K562 (cell line): Measurements from ENCODE around the gene CENPC. TPM values are rescaled to one million over a fixed set of nuclear protein-coding genes. Genes with fewer than 3 reads are reported as not detected.

Experiments used
- ATAC-seq: fragments of 200-7000 bp; cut with Tn5 transposase; 3 replicates; pipeline ENCODE4 v1.9.1; 2020; ENCODE audit warnings: moderate library complexity
- BruUV-seq: library from RNA; stranded (reverse); fragments of 400-500 nt; replicated peaks from 2 replicates; lab custom pipeline; 2021; lab: Mats Ljungman, UMichigan
- CTCF ChIA-PET: fragments of 300-600 bp; formaldehyde crosslinking; extraction: SDS; loops from one replicate; lab custom pipeline; 2021; ENCODE audit warnings: low intra/inter-chr PET ratio; lab: Yijun Ruan, JAX
- POLR2A ChIA-PET: fragments of 300-600, 350-650 bp; sonication (Branson Sonifier 250); formaldehyde crosslinking; extraction: SDS; loops from one replicate; lab custom pipeline; 2021; ENCODE audit warnings: antibody characterized with exemption, inconsistent platforms; lab: Yijun Ruan, JAX
- DNase-seq, 4 experiments: peaks; one replicate each; pipeline versions ENCODE4 v3.0.0 to v3.0.0-alpha.2; 2011 to 2018; ENCODE audit warnings: low spot score in 3 of 4, mixed read lengths in 3 of 4; ENCODE audit errors: extremely low read depth in 1 of 4
- FAIRE-seq: peaks from 2 replicates; lab custom pipeline; 2011; peaks lifted over from hg19 to GRCh38; lab: Jason Lieb, UNC
- H2AFZ ChIP-seq: 2 replicates; pipeline ENCODE4 v1.6.0; 2011; ENCODE audit warnings: low read depth, low read length, control low read depth, inconsistent platforms
- H3K27ac ChIP-seq: fragments of 200-600 bp; 3 replicates; pipeline ENCODE4 v1.8.0; 2011; ENCODE audit warnings: low read depth, mild to moderate bottlenecking, control low read depth, inconsistent platforms, low read length, moderate library complexity, mixed read lengths; ENCODE audit errors: extremely low read depth
- H3K27me3 ChIP-seq, 2 experiments: fragments of 300-600 bp in 1 of 2; 2 replicates in 1 of 2; 3 replicates in 1 of 2; pipeline versions ENCODE4 v1.6.0 to v1.8.0; 2011; ENCODE audit warnings: inconsistent platforms in 2 of 2, low read length in 2 of 2, mild to moderate bottlenecking in 1 of 2, mixed read lengths in 1 of 2, moderate library complexity in 1 of 2; ENCODE audit not compliant: control insufficient read depth in 2 of 2, insufficient read depth in 2 of 2
- H3K36me3 ChIP-seq: fragments of 300-600 bp; 3 replicates; pipeline ENCODE4 v1.8.0; 2011; ENCODE audit warnings: mild to moderate bottlenecking, low read length, inconsistent platforms; ENCODE audit not compliant: control insufficient read depth, insufficient read depth
- H3K4me1 ChIP-seq, 2 experiments: fragments of 200-600 bp in 1 of 2; replicated peaks in 1 of 2; 2 replicates in 1 of 2; 3 replicates in 1 of 2; pipeline versions ENCODE4 v1.5.1 to v1.8.0; 2011; ENCODE audit warnings: inconsistent platforms in 2 of 2, low read length in 2 of 2, mild to moderate bottlenecking in 1 of 2, mixed read lengths in 1 of 2, moderate library complexity in 1 of 2; ENCODE audit not compliant: control insufficient read depth in 2 of 2, insufficient read depth in 2 of 2
- H3K4me2 ChIP-seq: 2 replicates; pipeline ENCODE4 v1.6.1; 2011; ENCODE audit warnings: low read length, control low read depth, inconsistent platforms, mixed read lengths; ENCODE audit not compliant: insufficient read depth
- H3K4me3 ChIP-seq: fragments of 200-600 bp; sonication (generic), shearing (Covaris generic); 2 replicates; pipeline ENCODE4 v1.5.1; 2016; ENCODE audit warnings: control low read depth, inconsistent platforms
- H3K79me2 ChIP-seq: fragments of 200-600 bp; 3 replicates; pipeline ENCODE4 v1.8.0; 2011; ENCODE audit warnings: low read length, inconsistent platforms; ENCODE audit not compliant: control insufficient read depth, insufficient read depth
- H3K9ac ChIP-seq, 2 experiments: 2 replicates each; pipeline versions ENCODE4 v1.6.0 to v1.6.1; 2011; ENCODE audit warnings: low read depth in 2 of 2, low read length in 2 of 2, control low read depth in 1 of 2, inconsistent platforms in 1 of 2, mild to moderate bottlenecking in 1 of 2, mixed read lengths in 1 of 2; ENCODE audit not compliant: insufficient read depth in 1 of 2
- H3K9me1 ChIP-seq: one replicate; pipeline ENCODE4 v1.6.0; 2011; ENCODE audit warnings: inconsistent platforms, mild to moderate bottlenecking, low read length, moderate library complexity; ENCODE audit not compliant: control insufficient read depth, insufficient read depth
- H3K9me3 ChIP-seq: replicated peaks from 2 replicates; pipeline ENCODE4 v1.5.1; 2011; ENCODE audit warnings: low read depth, low read length, inconsistent platforms; ENCODE audit not compliant: control insufficient read depth, insufficient read depth
- H4K20me1 ChIP-seq: replicated peaks from 2 replicates; pipeline ENCODE4 v1.6.1; 2011; ENCODE audit warnings: low read length, inconsistent platforms, mixed read lengths; ENCODE audit not compliant: control insufficient read depth, insufficient read depth
- ARID1B ChIP-seq: fragments of 450-650 bp; IDR thresholded peaks from 2 replicates; pipeline ENCODE4 v1.6.1; 2016; ENCODE audit warnings: antibody characterized with exemption, mild to moderate bottlenecking, inconsistent platforms
- ATF3 ChIP-seq, 2 experiments: fragments of 450-650 bp in 1 of 2; sonication (generic) in 1 of 2; formaldehyde crosslinking in 1 of 2; IDR thresholded peaks in 1 of 2; conservative IDR thresholded peaks in 1 of 2; 2 replicates each; pipeline versions ENCODE4 v1.6.1 to v1.8.1; 2016 to 2023; ENCODE audit warnings: mild to moderate bottlenecking in 2 of 2, moderate library complexity in 2 of 2, inconsistent platforms in 1 of 2, missing genetic modification reagents in 1 of 2
- BRF2 ChIP-seq: IDR thresholded peaks from 3 replicates; pipeline ENCODE4 v1.6.1; 2011; ENCODE audit warnings: borderline replicate concordance, mild to moderate bottlenecking; ENCODE audit not compliant: insufficient read length, insufficient read depth
- CEBPB ChIP-seq: fragments of 450-650 bp; IDR thresholded peaks from 2 replicates; pipeline ENCODE4 v1.6.1; 2016; ENCODE audit warnings: missing genetic modification characterization, missing compliant biosample characterization
- CHCHD3 ChIP-seq: fragments of 250-450 bp; sonication (Bioruptor Pico); IDR thresholded peaks from 2 replicates; pipeline ENCODE4 v2.1.2; 2022; ENCODE audit warnings: mild to moderate bottlenecking
- CSDE1 ChIP-seq, 2 experiments: fragments of 450-650 bp; IDR thresholded peaks; 2 replicates each; pipeline ENCODE4 v1.6.1; 2016; ENCODE audit warnings: mild to moderate bottlenecking in 1 of 2
- FOXP4 ChIP-seq: sonication (generic); formaldehyde crosslinking; IDR thresholded peaks from 2 replicates; pipeline ENCODE4 v1.8.0; 2022; ENCODE audit warnings: mild to moderate bottlenecking, missing genetic modification reagents, borderline replicate concordance
- HLTF ChIP-seq: fragments of 450-650 bp; IDR thresholded peaks from 2 replicates; pipeline ENCODE4 v1.6.1; 2016
- NFRKB ChIP-seq: fragments of 450-650 bp; IDR thresholded peaks from 2 replicates; pipeline ENCODE4 v1.6.1; 2016; ENCODE audit warnings: low read depth
- RAD51 ChIP-seq: fragments of 450-650 bp; IDR thresholded peaks from 2 replicates; pipeline ENCODE4 v1.7.1; 2016; ENCODE audit warnings: low read depth, mild to moderate bottlenecking, borderline replicate concordance
- SMAD3 ChIP-seq: fragments of 450-650 bp; formaldehyde crosslinking; conservative IDR thresholded peaks from 2 replicates; pipeline ENCODE4 v1.4.0; 2020; ENCODE audit warnings: mild to moderate bottlenecking
- SOX6 ChIP-seq: fragments of 450-650 bp; IDR thresholded peaks from 2 replicates; pipeline ENCODE4 v1.6.1; 2014; ENCODE audit warnings: mild to moderate bottlenecking
- TARDBP ChIP-seq: fragments of 450-650 bp; IDR thresholded peaks from 2 replicates; pipeline ENCODE4 v1.6.1; 2016
- TRIM24 ChIP-seq, 2 experiments: fragments of 450-650 bp; IDR thresholded peaks; 2 replicates each; pipeline ENCODE4 v1.6.1; 2016
- USF2 ChIP-seq: sonication (generic); formaldehyde crosslinking; IDR thresholded peaks from 2 replicates; pipeline ENCODE4 v1.5.0; 2020; ENCODE audit warnings: missing genetic modification reagents
- ZBTB49 ChIP-seq: sonication (generic); formaldehyde crosslinking; IDR thresholded peaks from 2 replicates; pipeline ENCODE4 v1.8.0; 2022; ENCODE audit warnings: missing genetic modification reagents, mild to moderate bottlenecking, borderline replicate concordance
- ZNF780A ChIP-seq: fragments of 250-450 bp; sonication (Bioruptor Pico); IDR thresholded peaks from 2 replicates; pipeline ENCODE4 v1.5.0; 2021; ENCODE audit warnings: mild to moderate bottlenecking
- WGBS: fragments of 100-300 bp; shearing (Covaris generic); methylation state at CpG from one replicate; pipeline ENCODE4 v1.1.6; 2016; ENCODE audit warnings: low coverage, mixed read lengths; ENCODE audit not compliant: insufficient coverage; ENCODE audit errors: missing lambda C conversion rate; 5-methylcytosine and 5-hydroxymethylcytosine counted together
- in situ Hi-C: fragments of 300-500 bp; cut with MboI; formaldehyde crosslinking; loops from 4 replicates; pipeline ENCODE4 v1.15.0; 2018; ENCODE audit warnings: inconsistent platforms, mixed read lengths
- intact Hi-C: fragments of 100-400 bp; cut with micrococcal nuclease; formaldehyde crosslinking; loops from 2 replicates; pipeline ENCODE4 v1.14.2; 2022
- polyA plus RNA-seq, 8 experiments: library from polyadenylated mRNA; depleted of rRNA in 4 of 8; stranded (reverse) in 5 of 8; unstranded in 3 of 8; fragments of >200 nt; fragmentation: Nextera tagmentation in 2 of 8; fragmentation: Illumina TruSeq in 1 of 8; extraction: Ambion mirVana in 2 of 8; extraction: Trizol in 1 of 8; gene quantifications; 2 replicates each; pipeline versions ENCODE4 v1.2.1 to v1.2.3, GENCODE V29; 2011 to 2014; ENCODE audit warnings: inconsistent platforms in 1 of 8, missing spikeins in 1 of 8
- total RNA-seq, 7 experiments: library from RNA; depleted of rRNA in 6 of 7; stranded (reverse); fragments of >200 nt in 6 of 7; fragmentation: Illumina TruSeq in 2 of 7; extraction: Trizol in 2 of 7; gene quantifications; 2 replicates each; pipeline versions ENCODE4 v1.2.1 to v1.2.3, GENCODE V29; 2011 to 2021; ENCODE audit warnings: low replicate concordance in 1 of 7

CENPC gene
- total and polyA plus RNA-seq, 9 of the 15 experiments (the other 6 are each of a cell fraction or from before 2014, with no cell fraction given) = 18.1 to 48.5 (median 30.8) TPM

GRCh38 chr4:67568820-67569219, 23.5 kb upstream of the CENPC start:
- no peak overlapping the region; the same call in 1 of the 2 replicates for H2AFZ ChIP-seq
- FAIRE-seq = no peak
- no peak overlapping the region for H3K4me2 ChIP-seq
- no peak overlapping the region for H3K27ac ChIP-seq
- intact Hi-C loops (no loop called here), in situ Hi-C loops (no loop called here)
- WGBS = 66% methylated on average over 2 of the region's 2 CpGs
- no peak overlapping the region for H3K9ac ChIP-seq
- no peaks in the 10 kb centered on the region for H3K36me3 ChIP-seq
- ChIA-PET CTCF (no interaction called here), POLR2A (no interaction called here)
- H3K4me1 ChIP-seq = peaks cover 0 to 25% of the 10 kb centered on the region in 2 experiments; a peak in 3 of 5 replicates
- no peaks in the 10 kb centered on the region for H3K9me1 ChIP-seq
- no peak for DNase-seq
- no peaks in the 10 kb centered on the region for H3K27me3 ChIP-seq
- H3K4me3 ChIP-seq = no peak overlapping the region
- no peaks in the 10 kb centered on the region for H3K9me3 ChIP-seq
- BruUV-seq = no TSS peak
- H4K20me1 ChIP-seq = no peaks in the 10 kb centered on the region
- ATAC-seq = no peak
- no peaks in the 10 kb centered on the region for H3K79me2 ChIP-seq
- no peak for TF ChIP-seq RAD51
- TF ChIP-seq CHCHD3 (CRISPR knock-in tag) = no peak
- TF ChIP-seq ATF3 (IDR thresholded peaks at IDR 0.05) = peak; percentile 94
- TF ChIP-seq ATF3 (CRISPR knock-in tag; conservative IDR thresholded peaks at IDR 0.05) = no peak
- TF ChIP-seq ZNF780A (CRISPR knock-in tag) = no peak
- TF ChIP-seq ZBTB49 (CRISPR knock-in tag) = no peak
- TF ChIP-seq TARDBP = no peak
- peak; percentile 81 for TF ChIP-seq CEBPB
- peak in 1 of 2 experiments; percentile 52; a peak in 1 of 4 replicates for TF ChIP-seq CSDE1 (IDR thresholded peaks at IDR 0.05)
- TF ChIP-seq HLTF = no peak
- TF ChIP-seq USF2 (CRISPR knock-in tag) = no peak
- TF ChIP-seq ARID1B = 0 out of 2 replicates have a peak, but pooled peaks have one; percentile 10
- TF ChIP-seq NFRKB = no peak
- peak; percentile 38 to 77; a peak in 2 of 4 replicates for TF ChIP-seq TRIM24 (IDR thresholded peaks at IDR 0.05)
- TF ChIP-seq FOXP4 (CRISPR knock-in tag) = no peak
- no peak for TF ChIP-seq SMAD3 (CRISPR knock-in tag)
- no peak for TF ChIP-seq BRF2
- peak; percentile 95 for TF ChIP-seq SOX6
